ENCODE results near the gene LYSMD4.
"Not testable (repeated sequence)": the region's sequence is repeated elsewhere in the genome, so short reads cannot be mapped to it uniquely, and the experiment has no call there.

Gene LYSMD4

GRCh38 chr15:99753066-99753465, 19.8 kb upstream of the LYSMD4 start:
- no peaks in the 10 kb centered on the region for H3K4me1 ChIP-seq (ENCODE audit: control insufficient read depth, insufficient read depth, low read length)
- CTCF ChIA-PET, result interaction anchor here (0.6 to 1.1 kb wide), 7 partner anchors 18 to 481 kb away, joined by 3 to 7 read pairs (median 4); no protein-coding TSS in a partner anchor
- no peak overlapping the region for H3K27ac ChIP-seq (ENCODE audit: extremely low read depth, low read depth, low read length)
- H3K36me3 ChIP-seq (ENCODE audit: control insufficient read depth in 2 of 2, insufficient read depth in 1 of 2, low read length in 2 of 2), result no peaks in the 10 kb centered on the region
- POLR2A ChIA-PET, result interaction anchor here (0.8 kb wide), 1 partner anchor 20 kb away, joined by 3 read pairs; the partner anchor contains the start of gene LYSMD4
- TF ChIP-seq ZNF585B (tag by site-specific recombination; IDR thresholded peaks at IDR 0.05) (no peak), ZNF600 (tag by site-specific recombination; IDR thresholded peaks at IDR 0.05) (no peak)
- H3K9me3 ChIP-seq (ENCODE audit: control insufficient read depth, insufficient read depth, low read depth, low read length), result no peaks in the 10 kb centered on the region
- no peak overlapping the region for H3K4me3 ChIP-seq (ENCODE audit: low read depth, low read length)

GRCh38 chr15:99752556-99752955, 19.3 kb upstream of the LYSMD4 start:
- CTCF ChIA-PET, result interaction anchor here (0.6 to 1.1 kb wide), 6 partner anchors 17 to 480 kb away, joined by 3 to 7 read pairs (median 4); no protein-coding TSS in a partner anchor
- no peaks in the 10 kb centered on the region for H3K4me1 ChIP-seq (ENCODE audit: control insufficient read depth, insufficient read depth, low read length)
- H3K9me3 ChIP-seq (ENCODE audit: control insufficient read depth, insufficient read depth, low read depth, low read length), result no peaks in the 10 kb centered on the region
- H3K27ac ChIP-seq (ENCODE audit: extremely low read depth, low read depth, low read length), result no peak overlapping the region
- no peaks in the 10 kb centered on the region for H3K36me3 ChIP-seq (ENCODE audit: control insufficient read depth in 2 of 2, insufficient read depth in 1 of 2, low read length in 2 of 2)
- POLR2A ChIA-PET, result interaction anchor here (0.8 to 0.9 kb wide), 2 partner anchors 19 kb away, joined by 3 read pairs; partner anchors contain the start of gene LYSMD4
- H3K4me3 ChIP-seq (ENCODE audit: low read depth, low read length), result no peak overlapping the region
- TF ChIP-seq ZBTB8A (tag by site-specific recombination; IDR thresholded peaks at IDR 0.05) (no peak), ZNF623 (tag by site-specific recombination; IDR thresholded peaks at IDR 0.05) (no peak), ZNF560 (tag by site-specific recombination; IDR thresholded peaks at IDR 0.05; ENCODE audit: borderline replicate concordance) (no peak), SP3 (tag by site-specific recombination; IDR thresholded peaks at IDR 0.05) (no peak), ZNF610 (tag by site-specific recombination; IDR thresholded peaks at IDR 0.05; ENCODE audit: borderline replicate concordance) (no peak), ZNF514 (tag by site-specific recombination; IDR thresholded peaks at IDR 0.05) (no peak), ZNF658 (tag by site-specific recombination; IDR thresholded peaks at IDR 0.05) (no peak), ZNF292 (tag by site-specific recombination; IDR thresholded peaks at IDR 0.05; ENCODE audit: borderline replicate concordance, low read depth) (no peak)

- H3K27ac ChIP-seq (ENCODE audit: extremely low read depth, low read depth, low read length); H3K4me1 ChIP-seq (ENCODE audit: control insufficient read depth, insufficient read depth, low read length); H3K9me3 ChIP-seq (ENCODE audit: control insufficient read depth, insufficient read depth, low read depth, low read length); POLR2A ChIA-PET; H3K36me3 ChIP-seq (ENCODE audit: control insufficient read depth in 2 of 2, insufficient read depth in 1 of 2, low read length in 2 of 2); H3K4me3 ChIP-seq (ENCODE audit: low read depth, low read length); CTCF ChIA-PET: not testable (repeated sequence)
Observed at GRCh38 chr15:99750326-99750725, 17.1 kb upstream of the LYSMD4 start.

GRCh38 chr15:99749386-99749785, 16.1 kb upstream of the LYSMD4 start:
- CTCF ChIA-PET, result no interaction called here
- TF ChIP-seq ZBTB11 (tag by site-specific recombination; conservative IDR thresholded peaks at IDR 0.05; ENCODE audit: low read depth) (no peak), ZNF175 (tag by site-specific recombination; IDR thresholded peaks at IDR 0.05) (no peak), ATF2 (tag by site-specific recombination; IDR thresholded peaks at IDR 0.05; ENCODE audit: low read depth) (peak; percentile 69)
- Histone ChIP-seq H3K27ac (ENCODE audit: extremely low read depth, low read depth, low read length) (no peak overlapping the region), H3K36me3 (ENCODE audit: control insufficient read depth in 2 of 2, insufficient read depth in 1 of 2, low read length in 2 of 2) (no peaks in the 10 kb centered on the region), H3K4me1 (ENCODE audit: control insufficient read depth, insufficient read depth, low read length) (no peaks in the 10 kb centered on the region), H3K4me3 (ENCODE audit: low read depth, low read length) (no peak overlapping the region), H3K9me3 (ENCODE audit: control insufficient read depth, insufficient read depth, low read depth, low read length) (no peaks in the 10 kb centered on the region)
- POLR2A ChIA-PET, result no interaction called here

All from HEK293 (cell line).